Heart left ventricle (tissue), 13 donors: ENCODE data around the gene DESI2.

Source experiments
- POLR2A ChIP-seq, 2 donors: fragments of 450-650 bp; IDR thresholded peaks; one replicate each; pipeline ENCODE4 v1.6.1; 2017; ENCODE audit warnings: antibody characterized with exemption in 2 of 2, mild to moderate bottlenecking in 2 of 2, moderate library complexity in 2 of 2
- TF ChIP-seq, protein P1 (sequence below), 12 donors: fragments of 200-600 bp; sonication (generic) in 4 of 12; IDR thresholded peaks; one replicate each; pipeline versions ENCODE4 v1.5.0 to v1.8.0; 2018 to 2022; ENCODE audit warnings: antibody characterized with exemption in 12 of 12, mild to moderate bottlenecking in 5 of 12
- donor health status: ischemic (EF 13 %, LVEDD 7.1; RV severe dilation, severe dysfunction).
- donor health status: DM: no; HTN: yes; CAD: no.
- donor health status: DM: no; HTN: no; CAD: no.
- donor health status: ischemic (EF 25% LVEDD 6.9; RV normal size, moderate dysfunction).
- donor health status: ischemic (EF 25% LVEDD 5.7; RV mildly dilated, moderate dysfunction).
- donor health status: ischemic (EF 35%, LVEDD 5.7; RV mildly dilated, moderate dysfunction).
- donor health status: nonischemic (EF 11% LVEDD 7.7; RV severe dilation, severe dysfunction).
- donor health status: DM: yes; HTN: yes; CAD: no.
- donor health status: PGD.
- donor health status: ischemic (EF 29% LVEDD 5.4; RV normal size, mild dysfunction).
- donor health status: nonischemic (EF 23%, LVEDD 6.1; RV moderate dilation, normal function).

DNA sequence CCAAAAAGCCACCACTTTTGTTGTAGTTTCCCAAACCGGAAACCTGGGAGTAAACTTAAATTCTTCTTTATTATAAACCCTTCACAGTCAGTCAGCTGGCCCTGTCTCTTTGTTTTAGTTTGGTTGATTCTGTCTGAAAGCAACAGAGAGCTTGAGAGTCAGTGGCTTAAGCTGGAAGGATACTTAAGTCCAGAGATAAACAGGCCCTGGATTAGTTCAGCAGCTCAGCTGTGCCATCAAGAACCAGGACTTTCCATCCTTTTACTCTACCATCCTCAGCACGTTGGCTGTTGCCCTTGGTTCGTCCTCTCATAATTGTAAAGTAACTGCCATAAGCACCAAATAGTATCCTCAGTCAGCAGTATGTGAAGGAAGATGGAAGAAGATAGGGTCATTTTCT is 4.5 kb downstream of the DESI2 start:
- TF ChIP-seq, protein P1, sequence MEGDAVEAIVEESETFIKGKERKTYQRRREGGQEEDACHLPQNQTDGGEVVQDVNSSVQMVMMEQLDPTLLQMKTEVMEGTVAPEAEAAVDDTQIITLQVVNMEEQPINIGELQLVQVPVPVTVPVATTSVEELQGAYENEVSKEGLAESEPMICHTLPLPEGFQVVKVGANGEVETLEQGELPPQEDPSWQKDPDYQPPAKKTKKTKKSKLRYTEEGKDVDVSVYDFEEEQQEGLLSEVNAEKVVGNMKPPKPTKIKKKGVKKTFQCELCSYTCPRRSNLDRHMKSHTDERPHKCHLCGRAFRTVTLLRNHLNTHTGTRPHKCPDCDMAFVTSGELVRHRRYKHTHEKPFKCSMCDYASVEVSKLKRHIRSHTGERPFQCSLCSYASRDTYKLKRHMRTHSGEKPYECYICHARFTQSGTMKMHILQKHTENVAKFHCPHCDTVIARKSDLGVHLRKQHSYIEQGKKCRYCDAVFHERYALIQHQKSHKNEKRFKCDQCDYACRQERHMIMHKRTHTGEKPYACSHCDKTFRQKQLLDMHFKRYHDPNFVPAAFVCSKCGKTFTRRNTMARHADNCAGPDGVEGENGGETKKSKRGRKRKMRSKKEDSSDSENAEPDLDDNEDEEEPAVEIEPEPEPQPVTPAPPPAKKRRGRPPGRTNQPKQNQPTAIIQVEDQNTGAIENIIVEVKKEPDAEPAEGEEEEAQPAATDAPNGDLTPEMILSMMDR (IDR thresholded peaks at IDR 0.05) = no peak
- TF ChIP-seq POLR2A (IDR thresholded peaks at IDR 0.05) = no peak
